K562 (cell line): ENCODE results near the gene SMCHD1.

Experiments
- AFF1 ChIP-seq, 2 experiments: fragments of 450-650 bp; IDR thresholded peaks; 2 replicates each; pipeline ENCODE4 v1.6.1; 2018; ENCODE audit warnings: mild to moderate bottlenecking in 2 of 2, low read depth in 1 of 2; ENCODE audit not compliant: partially characterized antibody in 2 of 2
- CBX2 ChIP-seq: fragments of 200-600 bp; sonication (generic); IDR thresholded peaks from one replicate; pipeline ENCODE4 v1.6.1; 2012; ENCODE audit warnings: mild to moderate bottlenecking, low read length, inconsistent platforms; ENCODE audit not compliant: insufficient read depth, poor library complexity, severe bottlenecking
- CREB3 ChIP-seq: fragments of 450-650 bp; conservative IDR thresholded peaks from 2 replicates; pipeline ENCODE4 v1.6.1; 2016; ENCODE audit warnings: missing genetic modification characterization, low read depth, mild to moderate bottlenecking, missing compliant biosample characterization, moderate library complexity
- IRF2 ChIP-seq: sonication (generic); formaldehyde crosslinking; IDR thresholded peaks from 2 replicates; pipeline ENCODE4 v1.8.1; 2022; ENCODE audit warnings: mild to moderate bottlenecking, missing genetic modification reagents
- MAFK ChIP-seq: IDR thresholded peaks from 2 replicates; pipeline ENCODE4 v1.6.1; 2011; ENCODE audit warnings: low read length, improper control_type of control experiment
- SOX6 ChIP-seq: fragments of 450-650 bp; IDR thresholded peaks from 2 replicates; pipeline ENCODE4 v1.6.1; 2014; ENCODE audit warnings: mild to moderate bottlenecking

- TF ChIP-seq CREB3: no peak
- no peak for TF ChIP-seq SOX6
- no peak for TF ChIP-seq IRF2 (CRISPR knock-in tag)
- no peak for TF ChIP-seq AFF1 (IDR thresholded peaks at IDR 0.05; ENCODE audit: low read depth in 1 of 2, partially characterized antibody in 2 of 2)
- no peak for TF ChIP-seq CBX2
- TF ChIP-seq MAFK: no peak
Observed at GRCh38 chr18:2617401-2617998, 38.0 kb upstream of the SMCHD1 start.
